ENCODE results near the gene CCK. TPM values are rescaled to one million over a fixed set of nuclear protein-coding genes. Genes with fewer than 3 reads are reported as not detected.

Gene CCK
- total and polyA plus RNA-seq, 5 donors = not detected

Other genes with a start within 250 kb of the CCK start
- 100 to 1,000 TPM; 201 to 249 (median 232) TPM for gene TRAK1, start 174.8 kb downstream of the CCK start, total RNA-seq
- gene TRAK1, start 174.8 kb downstream of the CCK start, polyA plus RNA-seq = 91.7 TPM
- not detected for gene LYZL4, start 144.4 kb upstream of the CCK start, total RNA-seq
- not detected for gene LYZL4, start 144.4 kb upstream of the CCK start, polyA plus RNA-seq
- gene VIPR1, start 236.5 kb upstream of the CCK start, total RNA-seq = 10 to 100 TPM in 2 of 4 donors, 1 to 10 TPM in 2; 4.9 to 12.8 (median 8.6) TPM
- 10.2 TPM for gene VIPR1, start 236.5 kb upstream of the CCK start, polyA plus RNA-seq